ENCODE results near the gene NOLC1. TPM values are rescaled to one million over a fixed set of nuclear protein-coding genes. Genes with fewer than 3 reads are reported as not detected.

The NOLC1 gene
- total and polyA plus RNA-seq, 2 donors (not counting 1 experiment from before 2014, with no cell fraction given): 16.5 to 64.7 TPM

GRCh38 chr10:102113261-102113955, 38.8 kb upstream of the NOLC1 start:
- Histone ChIP-seq H3K9ac (ENCODE audit: insufficient read depth, low read length) (peak overlapping the region; percentile 32), H4K20me1 (ENCODE audit: control insufficient read depth, extremely low read depth, insufficient read depth, low read length) (no peaks in the 10 kb centered on the region), H2AFZ (ENCODE audit: low read length) (no peak overlapping the region), H3K27ac (ENCODE audit: insufficient read depth, low read length) (peak overlapping the region; percentile 50), H3K4me2 (ENCODE audit: extremely low read depth, insufficient read depth, low read length) (peak overlapping the region; percentile 73), H3K27me3 (ENCODE audit: control insufficient read depth, insufficient read depth, low read length) (no peaks in the 10 kb centered on the region), H3K79me2 (ENCODE audit: control insufficient read depth, insufficient read depth, low read length) (peaks cover 63% of the 10 kb centered on the region), H3K4me3 (replicated peaks in 1 of 4; ENCODE audit: control extremely low read depth in 1 of 4, insufficient read depth in 1 of 4, low read depth in 3 of 4, low read length in 4 of 4) (peak overlapping the region; percentile 46 to 87 (median 66)), H3K4me1 (ENCODE audit: control insufficient read depth, extremely low read depth, insufficient read depth, low read length) (peaks cover 34% of the 10 kb centered on the region), H3K9me3 (ENCODE audit: control insufficient read depth, insufficient read depth, low read depth, low read length) (no peaks in the 10 kb centered on the region), H3K36me3 (ENCODE audit: control insufficient read depth, insufficient read depth, low read length) (peaks cover 27% of the 10 kb centered on the region)
- TF ChIP-seq CTCF (conservative IDR thresholded peaks at IDR 0.05 in 1 of 2, IDR thresholded peaks at IDR 0.05 in 1 of 2; ENCODE audit: low read depth in 1 of 2, low read length in 2 of 2) (no peak), EZH2 (IDR thresholded peaks at IDR 0.05; ENCODE audit: low read length, missing control alignments) (no peak)
- no peak for DNase-seq (ENCODE audit: low read depth in 2 of 2)

DNA sequence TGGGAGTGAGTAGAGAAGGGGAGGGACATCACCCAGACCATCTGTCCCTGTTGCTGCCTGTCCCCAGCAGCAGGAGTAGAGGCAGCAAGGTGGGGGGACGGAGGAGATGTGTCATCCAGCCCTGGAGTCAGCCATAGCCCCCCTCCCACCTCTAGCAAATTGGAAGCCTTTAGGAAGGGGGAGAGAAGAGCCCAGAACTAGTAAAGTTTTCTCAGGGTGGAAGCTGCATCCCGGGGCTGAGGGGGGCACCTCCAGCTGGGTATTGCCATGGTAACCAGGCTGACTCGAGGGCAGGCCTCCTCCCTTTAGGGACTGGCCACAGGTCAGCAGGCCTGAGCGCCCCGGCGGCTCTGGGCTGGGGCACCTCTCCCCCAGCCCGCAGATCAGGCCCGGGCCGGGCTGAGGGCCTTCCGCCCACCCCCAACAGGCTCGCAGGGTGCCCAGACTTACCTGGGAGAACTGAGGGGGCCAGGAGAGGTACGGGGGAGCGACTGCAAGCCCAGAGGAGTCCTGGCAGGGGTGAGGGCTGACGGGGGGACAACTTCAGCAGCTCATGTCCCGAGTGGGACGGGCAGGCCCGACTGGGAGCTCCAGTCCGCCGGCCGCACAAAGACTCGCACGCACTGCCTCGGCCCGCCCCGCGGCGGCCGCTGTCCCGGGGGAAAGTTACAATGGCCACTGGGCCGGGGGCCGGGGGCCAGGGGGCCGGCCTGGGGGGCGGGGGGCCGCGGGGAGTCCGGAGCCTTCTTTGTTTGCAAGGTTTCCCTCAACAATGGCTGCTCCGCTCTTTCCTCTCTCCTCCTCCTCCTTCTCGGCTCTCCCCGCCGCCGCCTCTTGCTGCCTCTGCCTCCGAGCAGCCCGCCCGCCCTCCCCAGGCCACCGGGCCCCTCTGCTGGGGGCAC, 38.0 kb upstream of the NOLC1 start:
- TF ChIP-seq CTCF (conservative IDR thresholded peaks at IDR 0.05 in 1 of 2, IDR thresholded peaks at IDR 0.05 in 1 of 2; ENCODE audit: low read depth in 1 of 2, low read length in 2 of 2) (no peak), EZH2 (IDR thresholded peaks at IDR 0.05; ENCODE audit: low read length, missing control alignments) (no peak)
- H3K9ac ChIP-seq (ENCODE audit: insufficient read depth, low read length): peak overlapping the region; percentile 64
- H3K4me3 ChIP-seq (replicated peaks in 1 of 4; ENCODE audit: control extremely low read depth in 1 of 4, insufficient read depth in 1 of 4, low read depth in 3 of 4, low read length in 4 of 4): peak overlapping the region; percentile 46 to 87 (median 66)
- no peak overlapping the region for H2AFZ ChIP-seq (ENCODE audit: low read length)
- H4K20me1 ChIP-seq (ENCODE audit: control insufficient read depth, extremely low read depth, insufficient read depth, low read length): no peaks in the 10 kb centered on the region
- peak in 1 of 2 donors; percentile 27 for DNase-seq (ENCODE audit: low read depth in 2 of 2)
- peak overlapping the region; percentile 50 for H3K27ac ChIP-seq (ENCODE audit: insufficient read depth, low read length)
- H3K9me3 ChIP-seq (ENCODE audit: control insufficient read depth, insufficient read depth, low read depth, low read length): no peaks in the 10 kb centered on the region
- peaks cover 19% of the 10 kb centered on the region for H3K36me3 ChIP-seq (ENCODE audit: control insufficient read depth, insufficient read depth, low read length)
- H3K79me2 ChIP-seq (ENCODE audit: control insufficient read depth, insufficient read depth, low read length): peaks cover 70% of the 10 kb centered on the region
- no peaks in the 10 kb centered on the region for H3K27me3 ChIP-seq (ENCODE audit: control insufficient read depth, insufficient read depth, low read length)
- H3K4me2 ChIP-seq (ENCODE audit: extremely low read depth, insufficient read depth, low read length): peak overlapping the region; percentile 73
- H3K4me1 ChIP-seq (ENCODE audit: control insufficient read depth, extremely low read depth, insufficient read depth, low read length): peaks cover 34% of the 10 kb centered on the region
